Caki2 (cell line): ENCODE results near the gene ITFG1. TPM values are rescaled to one million over a fixed set of nuclear protein-coding genes. Genes with fewer than 3 reads are reported as not detected.
A peak's percentile ranks its signal among the peaks of the same experiment; 100 is the strongest.
"Not testable (repeated sequence)": the region's sequence is repeated elsewhere in the genome, so short reads cannot be mapped to it uniquely, and the experiment has no call there.

Experiments
- DNase-seq: peaks from one replicate; pipeline ENCODE4 v3.0.0-alpha.2; 2015; ENCODE audit warnings: low read depth
- in situ Hi-C: cut with HindIII; loops from 2 replicates; pipeline ENCODE4 v1.10.0; 2016; ENCODE audit warnings: low sequenced_read_pairs, low pct_unique_long_range_greater_than_20kb, mixed read lengths
- total RNA-seq: library from RNA; depleted of rRNA; stranded (reverse); fragments of >200 nt; shearing (Covaris generic); gene quantifications from 2 replicates; pipeline ENCODE4 v1.2.3, GENCODE V29; 2014; ENCODE audit warnings: low replicate concordance

ITFG1 gene
- total RNA-seq, 1 experiment from 2014 or later, result 34.1 TPM

DNA sequence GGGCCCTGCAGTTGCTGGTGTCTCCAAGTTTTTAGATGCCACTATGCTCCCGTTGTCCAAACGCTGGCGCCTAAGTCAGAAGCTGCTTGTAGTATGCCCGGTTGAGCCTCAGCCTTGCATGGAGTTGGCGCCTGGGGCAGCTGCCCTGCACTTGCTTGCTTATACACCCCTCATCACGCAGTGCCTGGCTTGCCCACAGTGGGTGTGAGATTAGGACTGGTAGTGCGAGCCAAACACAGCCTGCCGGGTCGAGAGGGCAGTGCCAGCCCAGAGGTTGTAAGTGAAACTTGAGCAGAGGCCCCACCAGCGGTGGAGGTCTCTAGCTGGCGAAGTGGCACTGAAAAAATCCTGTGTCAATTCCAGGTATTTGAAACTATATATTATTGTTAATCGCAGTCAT is 90.3 kb downstream of the ITFG1 start:
- in situ Hi-C loops, result no loop called here
- no peak for DNase-seq

DNA sequence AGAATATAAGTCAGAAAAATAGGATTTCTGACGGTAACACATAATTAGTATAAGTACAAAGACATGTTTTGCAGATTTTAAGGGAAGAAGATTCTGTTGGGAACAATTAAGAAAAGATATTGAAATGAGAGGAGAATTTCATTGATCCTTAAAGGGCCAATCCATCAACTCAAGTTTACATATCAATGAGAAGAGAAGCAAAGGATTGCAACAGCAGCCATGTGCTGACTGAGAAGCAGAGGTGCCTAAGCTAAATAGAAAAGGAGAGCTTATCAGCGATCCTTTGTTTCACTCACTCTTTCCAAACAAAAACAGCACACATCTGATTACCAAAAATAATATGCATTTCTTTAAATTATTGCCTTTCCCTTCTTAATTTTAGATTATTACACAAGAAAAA is 94.6 kb downstream of the ITFG1 start:
- in situ Hi-C loops, result no loop called here

DNA sequence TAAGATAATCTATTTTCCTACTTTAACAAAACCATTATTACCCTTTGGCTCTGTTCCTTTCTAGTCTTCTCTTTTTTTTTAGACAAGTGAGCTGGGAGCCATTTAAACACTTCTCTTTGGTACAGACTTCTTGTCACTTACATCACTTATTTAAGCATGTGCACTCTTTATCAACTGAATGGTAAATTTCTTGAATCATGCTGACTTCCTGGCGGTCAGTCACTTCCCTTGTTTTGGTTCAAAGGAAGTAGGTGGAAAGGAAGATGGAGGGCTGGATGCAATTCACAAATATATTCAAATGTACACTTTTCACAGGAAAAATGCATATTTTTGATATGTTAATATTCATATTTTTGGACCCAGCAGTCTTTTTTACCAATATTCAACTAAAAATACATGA is 97.1 kb downstream of the ITFG1 start:
- in situ Hi-C loops, result no loop called here
- no peak for DNase-seq

More for the DNA sequence above, 94.6 kb downstream of the ITFG1 start:
- no peak for DNase-seq

DNA sequence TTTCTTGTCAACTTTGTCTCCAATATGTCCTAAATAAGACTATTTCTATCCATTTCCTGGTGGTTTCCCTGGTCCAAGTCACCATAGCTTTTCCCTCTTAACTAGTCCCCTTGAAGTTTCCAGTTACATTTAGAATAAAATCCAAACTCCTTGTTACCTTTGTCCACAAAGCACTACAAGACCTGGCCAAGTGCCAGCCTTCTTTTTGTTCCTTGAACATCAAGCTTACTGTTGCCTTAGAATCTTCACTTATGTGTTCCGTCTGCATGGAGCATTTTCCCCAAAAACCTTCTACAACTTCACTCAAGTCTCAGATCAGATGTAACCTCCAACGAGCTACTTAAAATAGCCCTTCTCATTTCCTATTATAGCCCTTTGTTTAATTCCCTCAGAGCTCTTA is 101.4 kb downstream of the ITFG1 start:
- in situ Hi-C loops, result no loop called here
- DNase-seq, result no peak

DNA sequence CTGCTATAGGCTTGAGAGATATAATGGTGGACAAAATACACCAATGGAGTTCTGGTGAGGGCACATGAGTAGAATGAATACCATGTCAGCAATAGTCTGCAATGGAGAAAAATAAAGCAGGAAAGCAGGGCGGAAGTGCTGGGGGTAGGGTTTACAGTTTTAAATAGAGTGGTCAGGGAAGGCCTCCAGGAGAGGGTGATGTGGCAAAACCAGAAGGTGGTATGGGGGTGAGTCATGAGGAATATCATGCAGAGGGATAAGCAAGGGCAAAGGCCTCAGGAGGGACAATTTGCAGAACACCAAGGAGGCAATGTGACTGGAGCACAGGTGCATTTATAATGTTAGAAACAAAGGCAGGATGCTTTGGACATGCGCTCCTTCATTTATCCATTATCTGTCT is 102.0 kb downstream of the ITFG1 start:
- DNase-seq, result no peak
- in situ Hi-C loops, result no loop called here

DNA sequence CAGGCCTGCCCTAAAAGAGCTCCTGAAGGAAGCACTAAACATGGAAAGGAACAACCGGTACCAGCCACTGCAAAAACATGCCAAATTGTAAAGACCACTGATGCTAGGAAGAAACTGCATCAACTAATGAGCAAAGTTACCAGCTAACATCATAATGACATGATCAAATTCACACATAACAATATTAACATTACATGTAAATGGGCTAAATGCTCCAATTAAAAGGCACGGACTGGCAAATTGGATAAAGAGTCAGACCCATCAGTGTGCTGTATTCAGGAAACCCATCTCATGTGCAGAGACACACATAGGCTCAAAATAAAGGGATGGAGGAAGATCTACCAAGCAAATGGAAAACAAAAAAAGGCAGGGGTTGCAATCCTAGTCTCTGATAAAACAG is 111.8 kb downstream of the ITFG1 start:
- in situ Hi-C loops, DNase-seq: not testable (repeated sequence)

DNA sequence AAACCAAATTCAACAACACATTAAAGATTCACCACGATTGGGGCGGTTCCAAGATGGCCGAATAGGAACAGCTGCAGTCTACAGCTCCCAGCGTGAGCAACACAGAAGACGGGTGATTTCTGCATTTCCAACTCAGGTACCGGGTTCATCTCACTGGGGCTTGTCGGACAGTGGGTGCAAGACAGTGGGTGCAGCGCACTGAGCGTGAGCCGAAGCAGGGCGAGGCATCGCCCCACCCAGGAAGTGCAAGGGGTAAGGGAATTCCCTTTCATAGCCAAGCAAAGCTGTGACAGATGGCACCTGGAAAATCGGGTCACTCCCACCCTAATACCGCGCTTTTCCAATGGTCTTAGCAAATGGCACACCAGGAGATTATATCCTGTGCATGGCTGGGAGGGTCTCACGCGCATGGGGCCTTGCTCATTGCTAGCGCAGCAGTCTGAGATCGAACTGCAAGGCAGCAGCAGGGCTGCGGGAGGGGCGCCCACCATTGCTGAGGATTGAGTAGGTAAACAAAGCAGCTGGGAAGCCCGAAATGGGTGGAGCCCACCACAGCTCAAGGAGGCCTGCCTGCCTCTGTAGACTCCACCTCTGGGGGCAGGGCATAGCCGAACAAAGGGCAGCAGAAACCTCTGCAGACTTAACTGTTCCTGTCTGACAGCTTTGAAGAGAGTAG is 113.7 kb downstream of the ITFG1 start:
- DNase-seq, in situ Hi-C loops: not testable (repeated sequence)

- in situ Hi-C loops, result no loop called here
- no peak for DNase-seq
These were observed 118.8 kb downstream of the ITFG1 start for GRCh38 chr16:47342055-47342454.

- in situ Hi-C loops, DNase-seq: not testable (repeated sequence)
These were observed 130.3 kb downstream of the ITFG1 start for GRCh38 chr16:47330562-47330961.

DNA sequence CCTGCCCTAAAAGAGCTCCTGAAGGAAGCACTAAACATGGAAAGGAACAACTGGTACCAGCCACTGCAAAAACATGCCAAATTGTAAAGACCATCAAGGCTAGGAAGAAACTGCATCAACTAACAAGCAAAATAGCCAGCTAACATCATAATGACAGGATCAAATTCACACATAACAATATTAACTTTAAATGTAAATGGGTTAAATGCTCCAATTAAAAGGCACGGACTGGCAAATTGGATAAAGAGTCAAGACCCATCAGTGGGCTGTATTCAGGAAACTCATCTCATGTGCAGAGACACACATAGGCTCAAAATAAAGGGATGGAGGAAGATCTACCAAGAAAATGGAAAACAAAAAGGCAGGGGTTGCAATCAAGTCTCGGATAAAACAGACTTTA is 136.6 kb downstream of the ITFG1 start:
- in situ Hi-C loops, DNase-seq: not testable (repeated sequence)

- DNase-seq, result no peak
- in situ Hi-C loops, result no loop called here
These were observed 137.6 kb downstream of the ITFG1 start for GRCh38 chr16:47323241-47323640.

- in situ Hi-C loops, result no loop called here
- no peak for DNase-seq
These were observed 140.1 kb downstream of the ITFG1 start for GRCh38 chr16:47320546-47321310.

- in situ Hi-C loops, result no loop called here
- DNase-seq, result no peak
These were observed 143.2 kb downstream of the ITFG1 start for GRCh38 chr16:47317465-47318240.

DNA sequence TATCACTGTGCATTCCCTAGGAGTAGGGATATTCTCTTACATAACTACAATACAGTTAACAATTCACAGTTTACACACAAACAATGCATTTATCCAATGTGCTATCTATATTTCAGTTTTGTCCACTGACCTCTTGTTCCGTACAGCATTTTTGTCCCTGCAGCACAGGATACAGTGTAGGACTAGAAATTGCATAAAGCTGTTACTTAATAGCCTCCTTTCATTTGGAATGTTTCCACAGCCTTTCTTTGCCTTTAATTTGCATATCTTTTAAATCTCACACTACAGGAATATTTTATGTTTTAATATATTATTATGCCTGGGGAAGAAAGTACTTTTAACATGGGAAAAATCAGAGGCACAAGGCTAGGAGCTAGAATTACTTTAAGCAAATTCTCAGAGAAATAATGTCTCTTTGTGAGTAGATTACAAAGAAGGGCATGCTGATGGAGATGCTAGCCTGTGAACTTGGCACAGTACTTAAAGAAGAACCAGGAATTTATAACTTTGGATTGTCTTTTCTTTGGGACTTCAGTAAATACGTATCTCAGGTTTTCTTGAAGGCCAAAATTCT is 144.3 kb downstream of the ITFG1 start:
- DNase-seq, result no peak
- in situ Hi-C loops, result no loop called here

- peak; percentile 0 for DNase-seq
- in situ Hi-C loops, result no loop called here
These were observed 148.9 kb downstream of the ITFG1 start for GRCh38 chr16:47311738-47312505.

DNA sequence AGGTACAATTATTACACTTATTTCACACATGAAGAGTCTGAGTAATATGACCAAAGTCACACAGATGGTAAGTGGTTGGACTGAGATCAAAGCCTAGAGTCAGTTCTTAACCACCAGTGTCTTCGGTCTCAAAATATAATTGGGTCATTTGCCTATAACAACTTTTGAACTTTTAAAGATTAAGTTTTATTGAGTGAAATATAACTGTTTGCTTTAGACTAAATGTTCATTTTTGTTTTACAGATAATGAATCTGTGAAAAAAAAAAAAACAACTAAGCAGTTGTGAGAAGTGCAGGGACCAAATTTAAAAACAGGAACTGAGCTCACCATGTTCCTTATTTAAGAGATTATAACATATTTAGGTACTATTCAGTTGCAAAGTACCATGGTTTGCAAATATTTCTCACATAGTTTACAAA is 150.1 kb downstream of the ITFG1 start:
- in situ Hi-C loops, result no loop called here
- no peak for DNase-seq

DNA sequence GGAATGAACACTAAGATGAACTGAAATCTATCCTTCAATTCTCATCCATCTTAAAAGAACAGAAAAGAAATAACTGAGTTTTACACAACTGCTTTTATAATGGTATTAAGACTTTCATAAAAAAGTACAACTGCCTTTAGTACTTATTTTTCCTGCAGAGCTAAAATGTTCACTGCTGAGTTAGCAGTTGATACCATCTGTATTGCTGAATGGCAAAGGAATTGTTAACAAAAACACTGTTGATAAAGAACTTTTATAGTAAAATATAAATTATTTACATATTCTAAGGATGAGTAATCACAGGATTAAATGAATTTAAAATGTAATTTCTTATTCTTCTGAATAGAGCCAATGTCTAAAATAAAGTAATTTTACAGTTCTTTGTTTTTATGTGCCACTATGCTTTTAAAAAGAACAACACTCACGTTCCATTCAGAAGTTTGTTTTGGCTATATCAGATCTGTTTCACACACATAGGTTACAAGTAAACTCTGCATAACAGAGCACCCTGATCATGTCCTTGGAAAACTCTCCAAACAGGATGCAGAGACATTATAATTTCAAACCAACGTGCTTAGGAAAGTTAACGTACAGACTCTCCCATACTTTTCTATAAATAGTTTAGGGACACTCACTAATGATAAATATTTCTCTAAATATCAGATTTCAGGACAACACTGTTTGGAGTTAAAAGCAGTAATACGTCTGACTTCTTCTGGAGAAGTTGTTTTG is 151.1 kb downstream of the ITFG1 start:
- no peak for DNase-seq
- in situ Hi-C loops, result no loop called here
